ENCODE measurements around the gene CNOT6. TPM values are rescaled to one million over a fixed set of nuclear protein-coding genes. Genes with fewer than 3 reads are reported as not detected.

The CNOT6 gene
- total RNA-seq, 6 experiments from 2014 or later, result 17.0 to 20.8 (median 17.6) TPM

GRCh38 chr5:180466316-180466715 lies 27.9 kb upstream of the CNOT6 start:
- H3K4me1 Mint-ChIP-seq (ENCODE audit: low read depth), result no peaks in the 10 kb centered on the region; the same call in 1 of the 2 replicates
- peaks cover 5% of the 10 kb centered on the region for H3K27me3 Mint-ChIP-seq (ENCODE audit: insufficient read depth)

GRCh38 chr5:180467028-180467975 lies 26.9 kb upstream of the CNOT6 start:
- TF ChIP-seq, protein P1, sequence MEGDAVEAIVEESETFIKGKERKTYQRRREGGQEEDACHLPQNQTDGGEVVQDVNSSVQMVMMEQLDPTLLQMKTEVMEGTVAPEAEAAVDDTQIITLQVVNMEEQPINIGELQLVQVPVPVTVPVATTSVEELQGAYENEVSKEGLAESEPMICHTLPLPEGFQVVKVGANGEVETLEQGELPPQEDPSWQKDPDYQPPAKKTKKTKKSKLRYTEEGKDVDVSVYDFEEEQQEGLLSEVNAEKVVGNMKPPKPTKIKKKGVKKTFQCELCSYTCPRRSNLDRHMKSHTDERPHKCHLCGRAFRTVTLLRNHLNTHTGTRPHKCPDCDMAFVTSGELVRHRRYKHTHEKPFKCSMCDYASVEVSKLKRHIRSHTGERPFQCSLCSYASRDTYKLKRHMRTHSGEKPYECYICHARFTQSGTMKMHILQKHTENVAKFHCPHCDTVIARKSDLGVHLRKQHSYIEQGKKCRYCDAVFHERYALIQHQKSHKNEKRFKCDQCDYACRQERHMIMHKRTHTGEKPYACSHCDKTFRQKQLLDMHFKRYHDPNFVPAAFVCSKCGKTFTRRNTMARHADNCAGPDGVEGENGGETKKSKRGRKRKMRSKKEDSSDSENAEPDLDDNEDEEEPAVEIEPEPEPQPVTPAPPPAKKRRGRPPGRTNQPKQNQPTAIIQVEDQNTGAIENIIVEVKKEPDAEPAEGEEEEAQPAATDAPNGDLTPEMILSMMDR (IDR thresholded peaks at IDR 0.05), result no peak
- no peaks in the 10 kb centered on the region; the same call in 1 of the 2 replicates for H3K4me1 Mint-ChIP-seq (ENCODE audit: low read depth)
- no peak overlapping the region for H3K4me3 Mint-ChIP-seq
- no peak for DNase-seq
- H3K27ac Mint-ChIP-seq, result no peak overlapping the region
- H3K9me3 Mint-ChIP-seq, result peaks cover 4% of the 10 kb centered on the region; the same call in 1 of the 2 replicates
- H3K27me3 Mint-ChIP-seq (ENCODE audit: insufficient read depth), result peaks cover 5% of the 10 kb centered on the region
- H3K36me3 Mint-ChIP-seq (ENCODE audit: low read depth), result no peaks in the 10 kb centered on the region

More at GRCh38 chr5:180466316-180466715, 27.9 kb upstream of the CNOT6 start:
- Mint-ChIP-seq H3K4me3 (no peak overlapping the region), H3K36me3 (ENCODE audit: low read depth) (no peaks in the 10 kb centered on the region), H3K9me3 (peaks cover 4% of the 10 kb centered on the region; the same call in 1 of the 2 replicates), H3K27ac (no peak overlapping the region)
- TF ChIP-seq, protein P1 (IDR thresholded peaks at IDR 0.05), result no peak
- DNase-seq, result no peak

DNA sequence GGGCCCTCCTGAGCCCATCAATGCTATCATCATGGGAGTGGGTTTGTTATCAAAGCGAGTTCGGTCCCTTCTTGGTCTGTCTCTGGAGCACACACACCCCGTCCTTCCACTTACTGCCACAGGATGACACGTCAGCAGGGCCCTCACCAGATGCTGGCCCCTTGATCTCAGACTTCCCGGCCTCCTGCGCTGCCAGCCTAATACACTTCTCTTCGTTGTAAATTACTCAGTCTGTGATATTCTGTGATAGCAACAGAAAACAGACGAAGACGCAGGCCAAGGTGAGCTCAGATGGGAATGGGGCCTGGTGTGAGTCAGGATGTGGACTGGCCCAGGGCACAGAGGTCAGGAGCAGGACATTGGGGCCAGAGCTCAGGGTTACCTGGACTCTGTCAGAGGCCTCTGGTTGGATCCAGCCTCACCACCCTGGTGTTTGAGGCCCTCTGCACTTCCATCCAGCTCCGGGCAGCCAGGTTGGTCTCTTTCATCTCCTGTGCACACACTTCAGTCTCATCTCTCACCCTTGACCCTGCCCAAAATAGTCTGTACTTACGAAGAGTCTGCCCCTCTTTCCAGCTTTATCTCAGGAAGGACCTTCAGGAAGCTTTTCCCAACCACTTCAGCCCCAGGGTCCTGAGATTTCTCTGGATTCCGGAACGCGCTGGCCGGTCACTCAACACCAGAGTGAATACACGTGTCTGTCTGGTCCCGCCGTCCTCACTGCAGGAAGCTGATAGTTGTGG lies 26.0 kb upstream of the CNOT6 start:
- DNase-seq, result no peak
- no peak overlapping the region for H3K4me3 Mint-ChIP-seq
- H3K27me3 Mint-ChIP-seq (ENCODE audit: insufficient read depth), result peaks cover 5% of the 10 kb centered on the region
- no peaks in the 10 kb centered on the region for H3K36me3 Mint-ChIP-seq (ENCODE audit: low read depth)
- H3K27ac Mint-ChIP-seq, result no peak overlapping the region
- peaks cover under 1% of the 10 kb centered on the region; the same call in 1 of the 2 replicates for H3K9me3 Mint-ChIP-seq
- TF ChIP-seq, protein P1 (IDR thresholded peaks at IDR 0.05), result no peak
- H3K4me1 Mint-ChIP-seq (ENCODE audit: low read depth), result no peaks in the 10 kb centered on the region; the same call in 1 of the 2 replicates

- no peak for DNase-seq
- Mint-ChIP-seq H3K27ac (no peak overlapping the region), H3K27me3 (ENCODE audit: insufficient read depth) (peaks cover 5% of the 10 kb centered on the region), H3K36me3 (ENCODE audit: low read depth) (no peaks in the 10 kb centered on the region), H3K9me3 (no peaks in the 10 kb centered on the region), H3K4me1 (ENCODE audit: low read depth) (no peaks in the 10 kb centered on the region; the same call in 1 of the 2 replicates), H3K4me3 (no peak overlapping the region)
- TF ChIP-seq, protein P1 (IDR thresholded peaks at IDR 0.05), result no peak
Measured at GRCh38 chr5:180468732-180469585, 25.2 kb upstream of the CNOT6 start.

- Mint-ChIP-seq H3K4me1 (ENCODE audit: low read depth) (no peaks in the 10 kb centered on the region; the same call in 1 of the 2 replicates), H3K27me3 (ENCODE audit: insufficient read depth) (peaks cover 5% of the 10 kb centered on the region), H3K9me3 (no peaks in the 10 kb centered on the region), H3K27ac (no peak overlapping the region), H3K36me3 (ENCODE audit: low read depth) (no peaks in the 10 kb centered on the region), H3K4me3 (no peak overlapping the region)
- DNase-seq, result no peak
- TF ChIP-seq, protein P1 (IDR thresholded peaks at IDR 0.05), result no peak
Measured at GRCh38 chr5:180469586-180469865, 24.7 kb upstream of the CNOT6 start.

Data from HFFc6 (cell line).